Neutrophil (primary cell): ENCODE measurements around the gene ATP2B3.

Experiments used
- H3K27ac ChIP-seq: fragments of 200-600 bp; sonication (generic); 2 replicates; pipeline ENCODE4 v1.5.1; 2016; ENCODE audit warnings: mild to moderate bottlenecking, moderate library complexity
- H3K27me3 ChIP-seq: fragments of 200-600 bp; sonication (generic); 2 replicates; pipeline ENCODE4 v1.6.0; 2016; ENCODE audit warnings: mild to moderate bottlenecking
- H3K36me3 ChIP-seq: fragments of 200-600 bp; sonication (generic); 2 replicates; pipeline ENCODE4 v1.5.1; 2017
- H3K4me1 ChIP-seq, 2 experiments: fragments of 200-600 bp in 1 of 2; sonication (generic) in 1 of 2; 1 replicate in 1 of 2; 2 replicates in 1 of 2; pipeline versions ENCODE4 v1.5.1 to v1.6.1; 2013 to 2016; ENCODE audit warnings: low read depth in 1 of 2, low read length in 1 of 2, mild to moderate bottlenecking in 1 of 2, moderate library complexity in 1 of 2; ENCODE audit not compliant: control insufficient read depth in 1 of 2, insufficient read depth in 1 of 2
- H3K4me3 ChIP-seq, 2 experiments: fragments of 200-600 bp in 1 of 2; sonication (generic) in 1 of 2; 1 replicate in 1 of 2; 2 replicates in 1 of 2; pipeline ENCODE4 v1.5.1; 2013 to 2016; ENCODE audit warnings: low read depth in 1 of 2, low read length in 1 of 2, mild to moderate bottlenecking in 1 of 2, moderate library complexity in 1 of 2
- H3K9me3 ChIP-seq: fragments of 200-600 bp; sonication (generic); 2 replicates; pipeline ENCODE4 v1.5.1; 2016
- CTCF ChIP-seq: fragments of 200-600 bp; sonication (generic); IDR thresholded peaks from 2 replicates; pipeline ENCODE4 v1.5.1; 2016; ENCODE audit warnings: antibody characterized with exemption

ATP2B3 gene

DNA sequence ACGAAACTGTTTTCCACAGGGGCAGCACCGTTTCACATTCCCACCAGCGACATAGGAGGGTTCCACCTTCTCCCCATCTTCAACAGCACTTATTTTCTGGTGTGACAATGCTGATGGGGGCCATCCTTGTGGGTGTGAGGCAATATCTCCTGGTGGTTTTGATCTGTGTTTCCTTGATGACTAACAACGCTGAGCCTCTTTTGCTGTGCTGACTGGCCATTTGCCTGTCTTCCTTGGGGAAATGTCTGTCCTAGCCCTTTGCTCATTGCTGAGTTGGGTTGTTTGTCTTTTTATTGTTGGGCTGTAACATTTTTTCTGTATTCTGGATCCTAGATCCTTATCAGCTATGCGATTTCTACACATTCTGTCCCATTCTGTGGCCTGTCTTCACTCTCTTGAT, 33.7 kb downstream of the ATP2B3 start:
- TF ChIP-seq CTCF: no peak
- Histone ChIP-seq H3K4me1 (no peaks in the 10 kb centered on the region), H3K4me3 (no peak overlapping the region), H3K27ac (no peak overlapping the region), H3K9me3 (no peaks in the 10 kb centered on the region), H3K36me3 (no peaks in the 10 kb centered on the region), H3K27me3 (no peaks in the 10 kb centered on the region)

- TF ChIP-seq CTCF: no peak
- H3K4me1 ChIP-seq: no peaks in the 10 kb centered on the region
- H3K4me3 ChIP-seq: no peak overlapping the region
- H3K9me3 ChIP-seq: no peaks in the 10 kb centered on the region
- H3K36me3 ChIP-seq: no peaks in the 10 kb centered on the region
- H3K27ac ChIP-seq: no peak overlapping the region
- H3K27me3 ChIP-seq: no peaks in the 10 kb centered on the region
Observed at GRCh38 chrX:153554519-153555167, 37.2 kb downstream of the ATP2B3 start.

DNA sequence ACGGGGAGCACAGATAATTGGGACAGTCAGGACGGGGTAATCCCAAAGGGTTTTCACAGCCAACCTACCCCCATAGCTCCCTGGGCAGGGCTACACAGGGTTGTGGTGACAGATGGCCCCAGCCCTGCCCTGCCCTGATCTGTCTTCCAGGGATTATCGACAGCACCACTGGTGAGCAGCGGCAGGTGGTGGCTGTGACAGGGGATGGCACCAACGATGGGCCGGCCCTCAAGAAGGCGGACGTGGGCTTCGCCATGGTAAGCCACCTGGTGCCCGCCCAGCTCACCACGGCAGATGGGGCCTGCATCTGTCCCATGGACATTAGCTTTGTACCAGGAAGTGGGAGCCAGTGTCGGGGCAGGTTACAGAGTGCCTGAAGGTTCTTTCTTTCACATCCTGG, 39.3 kb downstream of the ATP2B3 start:
- no peak overlapping the region for H3K4me3 ChIP-seq
- no peak for TF ChIP-seq CTCF

DNA sequence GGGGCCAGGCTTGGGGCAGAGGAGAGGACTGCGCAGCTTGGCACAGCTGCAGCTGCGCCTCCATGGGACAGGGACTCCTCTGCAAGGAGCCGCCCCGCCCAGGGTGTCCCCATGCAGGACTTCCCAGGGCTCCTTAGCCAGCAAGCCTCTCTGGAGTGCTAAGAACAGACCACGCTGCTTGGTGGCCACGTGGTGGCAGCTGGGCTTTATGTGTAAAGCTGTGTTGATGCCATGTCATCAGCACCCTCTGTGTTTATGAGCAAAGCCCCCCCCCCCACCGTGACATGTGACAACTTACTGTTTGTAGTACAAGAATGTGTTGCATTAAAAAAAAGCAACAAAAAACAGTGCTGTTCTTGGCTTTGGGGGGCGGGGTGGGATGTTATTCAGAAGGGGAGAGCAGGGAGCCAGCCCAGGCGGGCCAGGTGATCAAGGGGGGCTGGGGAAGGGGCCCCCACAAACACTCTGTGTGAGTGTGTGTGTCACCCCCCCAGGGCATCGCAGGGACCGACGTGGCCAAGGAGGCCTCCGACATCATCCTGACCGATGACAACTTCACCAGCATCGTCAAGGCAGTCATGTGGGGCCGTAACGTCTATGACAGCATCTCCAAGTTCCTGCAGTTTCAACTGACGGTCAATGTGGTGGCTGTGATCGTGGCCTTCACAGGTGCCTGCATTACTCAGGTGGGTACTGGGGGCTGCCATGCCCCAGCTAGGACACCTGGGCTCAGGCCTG, 40.3 kb downstream of the ATP2B3 start:
- TF ChIP-seq CTCF: no peak
- H3K36me3 ChIP-seq: no peaks in the 10 kb centered on the region

More for the DNA sequence above, 39.3 kb downstream of the ATP2B3 start:
- Histone ChIP-seq H3K27ac (no peak overlapping the region), H3K36me3 (no peaks in the 10 kb centered on the region), H3K4me1 (peaks cover 0 to 5% of the 10 kb centered on the region in 2 experiments), H3K27me3 (no peaks in the 10 kb centered on the region), H3K9me3 (no peaks in the 10 kb centered on the region)

GRCh38 chrX:153560000-153560399, 42.6 kb downstream of the ATP2B3 start:
- peaks cover 0 to 5% of the 10 kb centered on the region in 2 experiments for H3K4me1 ChIP-seq
- TF ChIP-seq CTCF: no peak
- H3K9me3 ChIP-seq: no peaks in the 10 kb centered on the region
- no peaks in the 10 kb centered on the region for H3K36me3 ChIP-seq
- no peak overlapping the region for H3K27ac ChIP-seq
- no peak overlapping the region for H3K4me3 ChIP-seq
- H3K27me3 ChIP-seq: no peaks in the 10 kb centered on the region

More for the DNA sequence above, 40.3 kb downstream of the ATP2B3 start:
- H3K4me1 ChIP-seq: peaks cover 0 to 5% of the 10 kb centered on the region in 2 experiments
- H3K27ac ChIP-seq: no peak overlapping the region
- no peaks in the 10 kb centered on the region for H3K27me3 ChIP-seq
- H3K9me3 ChIP-seq: no peaks in the 10 kb centered on the region
- no peak overlapping the region for H3K4me3 ChIP-seq
